ENCODE data around the gene FAM90A1.
"Not testable (repeated sequence)": the region's sequence is repeated elsewhere in the genome, so short reads cannot be mapped to it uniquely, and the experiment has no call there.

The FAM90A1 gene

DNA sequence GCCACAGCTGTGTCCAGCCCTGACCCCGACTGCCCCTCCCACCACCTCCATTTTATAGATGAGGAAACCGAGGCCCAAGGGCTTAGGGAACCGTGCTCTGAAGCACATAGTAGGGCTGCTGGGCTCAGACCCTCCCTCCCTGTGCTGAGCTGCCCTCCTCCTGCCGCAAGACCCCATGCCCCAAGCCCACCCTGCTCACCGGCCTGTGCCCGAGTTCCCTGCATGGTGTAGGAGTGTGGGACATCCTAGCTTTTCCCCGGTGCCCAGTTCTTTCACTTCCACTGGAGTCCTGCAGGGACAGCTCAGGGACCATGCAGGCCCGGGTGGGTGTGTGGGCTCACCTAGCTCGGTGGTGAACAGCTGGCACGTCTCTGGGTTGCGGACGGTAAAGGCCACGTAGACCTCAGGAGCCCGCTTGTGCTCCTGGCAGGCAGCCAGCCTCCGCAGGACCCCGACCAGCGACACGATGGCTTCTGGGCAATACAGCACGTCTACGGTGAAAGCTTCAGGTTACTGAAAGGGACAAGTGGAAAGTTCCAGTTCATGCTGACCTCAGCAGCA is 6.6 kb upstream of the FAM90A1 start:
- DNase-seq (ENCODE audit: low read depth in 2 of 2), result not testable (repeated sequence)

DNA sequence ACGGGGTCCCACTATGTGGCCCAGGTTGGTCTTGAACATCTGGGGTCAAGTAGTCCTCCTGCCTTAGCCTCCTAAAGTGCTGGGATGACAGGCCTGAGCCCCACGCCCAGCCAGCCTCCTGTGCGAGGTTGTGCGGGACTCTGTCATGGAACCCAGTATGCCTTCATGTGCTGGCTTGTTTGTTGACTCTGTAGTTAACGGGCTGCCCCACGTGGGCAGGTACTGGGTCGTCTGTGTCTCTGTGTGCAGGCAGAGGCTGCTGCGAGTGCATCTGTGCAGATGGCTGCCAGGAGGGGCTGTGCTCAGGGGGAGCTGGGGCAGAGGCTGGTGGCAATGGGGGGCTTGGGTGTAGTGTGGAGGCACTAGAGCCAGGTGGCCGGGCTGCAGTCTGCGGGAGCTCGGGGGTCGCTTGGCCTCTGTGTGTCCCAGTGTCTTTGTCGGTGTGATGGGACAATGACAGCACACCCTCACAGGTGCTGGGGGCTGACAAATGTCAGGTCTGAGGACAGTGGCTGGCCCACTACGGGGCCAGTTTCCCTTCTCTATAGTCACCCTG is 6.0 kb upstream of the FAM90A1 start:
- DNase-seq (ENCODE audit: low read depth in 2 of 2), result not testable (repeated sequence)

DNA sequence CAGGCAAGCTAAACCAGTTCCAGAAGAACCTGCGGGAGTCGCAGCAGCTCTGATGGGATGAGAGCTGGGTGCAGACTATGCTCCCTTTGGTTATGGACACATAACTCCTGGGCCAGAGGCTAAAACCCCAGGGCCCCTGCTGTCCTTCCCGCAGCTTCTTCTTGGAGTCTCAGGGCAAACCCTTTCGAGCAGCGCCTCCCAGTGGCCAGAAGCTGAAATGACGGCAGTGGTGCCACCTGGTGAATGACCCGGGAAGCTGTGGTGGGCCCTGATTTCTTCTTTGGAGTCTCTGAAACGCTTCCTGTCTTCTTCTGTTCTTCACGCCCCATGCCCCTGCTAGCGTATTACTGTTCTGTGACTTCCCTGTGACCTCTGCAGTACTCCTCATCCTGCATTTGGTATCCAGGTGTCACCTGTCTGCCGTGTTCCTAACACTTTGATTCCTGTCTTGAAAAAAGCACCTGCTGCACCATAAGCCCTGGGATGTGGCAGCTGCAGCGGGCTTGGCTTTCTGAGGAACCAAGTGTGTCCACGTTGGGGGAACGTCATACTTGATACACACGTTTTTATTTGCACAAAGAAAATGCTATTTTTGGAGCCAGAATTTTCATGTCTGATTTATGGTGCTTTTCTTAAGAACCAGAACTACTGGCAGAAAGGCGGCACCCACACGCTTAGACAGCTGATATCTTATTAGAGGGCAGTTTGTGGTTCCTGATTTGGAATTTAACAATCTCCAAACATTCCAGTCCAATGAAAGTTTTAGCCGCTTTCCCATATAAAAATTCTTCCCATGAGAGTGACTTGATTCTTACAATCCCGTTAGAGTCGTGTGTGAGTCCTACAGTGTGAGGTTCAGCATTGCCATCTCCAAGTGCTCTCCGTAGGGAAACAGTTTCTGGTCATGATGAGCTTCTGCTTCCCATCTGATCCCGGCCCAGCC is 4.5 kb upstream of the FAM90A1 start:
- DNase-seq (ENCODE audit: low read depth in 2 of 2), result peak; percentile 19 to 51

DNA sequence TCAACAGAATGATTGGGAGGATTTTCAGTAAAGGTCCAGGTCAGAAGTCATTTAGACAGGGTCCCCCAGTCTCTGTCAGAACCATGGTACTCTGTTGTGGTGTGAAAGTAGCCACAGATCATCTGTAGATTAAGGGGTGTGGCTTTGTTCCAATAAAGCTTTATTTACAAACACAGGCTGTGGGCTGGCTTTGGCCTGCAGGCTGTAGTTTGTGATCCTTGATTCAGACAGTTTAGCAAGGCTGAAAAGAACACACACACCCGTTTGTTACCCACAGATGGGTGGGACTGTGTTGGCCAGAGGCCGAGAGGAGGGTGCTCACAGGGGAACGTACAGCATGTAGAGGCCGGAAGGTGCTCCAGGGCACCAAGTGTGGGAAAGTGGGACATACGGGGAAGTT is 3.6 kb upstream of the FAM90A1 start:
- DNase-seq (ENCODE audit: low read depth in 2 of 2), result not testable (repeated sequence)

DNA sequence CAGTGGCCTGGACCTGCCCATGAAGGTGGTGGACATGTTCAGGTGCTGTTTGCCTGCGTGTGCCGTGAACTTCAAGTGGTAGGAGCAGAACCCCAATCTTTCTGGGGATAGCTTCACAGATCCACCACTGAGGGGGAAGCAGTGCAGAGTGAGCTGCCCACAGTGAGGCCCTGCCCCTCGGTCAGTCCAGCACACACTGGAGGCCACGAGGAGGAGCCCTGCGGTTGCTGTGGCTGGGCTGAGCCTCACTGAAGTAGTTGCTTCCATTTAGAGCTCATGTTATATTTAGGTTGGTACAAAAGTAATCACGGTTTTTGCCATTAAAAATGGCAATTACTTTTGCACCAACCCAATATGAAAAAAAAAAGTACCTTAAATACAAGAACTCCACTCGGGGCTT is 2.1 kb upstream of the FAM90A1 start:
- DNase-seq (ENCODE audit: low read depth in 2 of 2), result not testable (repeated sequence)

DNA sequence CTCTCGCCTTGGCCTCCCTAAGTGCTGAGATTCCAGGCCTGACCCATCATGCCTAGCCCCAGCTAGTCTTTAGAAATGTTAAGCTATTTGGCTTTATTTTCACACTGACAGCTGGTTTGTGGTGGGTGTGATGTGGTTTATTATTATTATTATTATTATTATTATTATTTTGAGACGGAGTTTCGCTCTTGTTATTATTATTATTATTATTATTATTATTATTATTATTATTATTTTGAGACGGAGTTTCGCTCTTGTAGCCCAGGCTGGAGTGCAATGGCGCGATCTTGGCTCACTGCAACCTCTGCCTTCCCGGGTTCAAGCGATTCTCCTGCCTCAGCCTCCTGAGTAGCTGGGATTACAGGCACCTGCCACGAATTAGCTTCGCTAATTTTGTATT is 1.2 kb upstream of the FAM90A1 start:
- DNase-seq (ENCODE audit: low read depth in 2 of 2), result not testable (repeated sequence)

DNA sequence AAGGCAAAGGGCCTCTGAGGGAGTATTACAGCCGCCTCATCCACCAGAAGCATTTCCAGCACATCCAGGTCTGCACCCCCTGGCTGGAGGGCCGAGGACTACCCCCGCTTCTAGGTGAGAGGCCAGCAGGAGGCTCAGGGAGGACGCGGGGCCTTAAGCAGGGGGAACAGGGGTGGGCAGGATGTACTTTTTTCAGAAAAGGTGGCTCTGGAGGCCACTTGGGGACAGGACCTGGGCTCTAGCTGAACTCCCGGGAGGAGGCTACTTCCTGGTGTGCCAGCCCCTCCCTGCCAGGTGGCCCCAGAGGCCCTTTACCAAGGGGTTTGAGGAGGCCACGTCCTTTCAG is 287 bp upstream of the FAM90A1 start:
- DNase-seq (ENCODE audit: low read depth in 2 of 2), result not testable (repeated sequence)

DNA sequence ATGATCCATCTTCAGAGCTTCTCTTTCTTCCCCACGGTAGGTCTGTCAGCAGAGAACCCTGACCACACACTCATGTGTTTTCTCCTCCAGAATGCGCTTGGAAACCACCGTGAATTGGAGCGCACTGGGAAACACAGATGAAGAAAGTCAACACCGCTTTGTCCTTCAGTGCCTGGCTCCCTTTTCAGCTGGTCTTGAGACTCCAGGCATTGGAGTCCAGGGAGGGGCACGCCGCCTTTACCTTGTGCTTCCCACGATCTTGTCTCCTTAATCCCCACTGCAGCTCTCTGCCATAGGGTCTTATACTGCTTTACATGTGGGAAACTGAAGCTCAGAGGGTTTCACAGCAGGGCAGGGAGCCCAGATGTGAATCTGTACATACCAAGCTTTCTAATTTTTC is 1.1 kb downstream of the FAM90A1 start:
- no peak for DNase-seq (ENCODE audit: low read depth in 2 of 2)

DNA sequence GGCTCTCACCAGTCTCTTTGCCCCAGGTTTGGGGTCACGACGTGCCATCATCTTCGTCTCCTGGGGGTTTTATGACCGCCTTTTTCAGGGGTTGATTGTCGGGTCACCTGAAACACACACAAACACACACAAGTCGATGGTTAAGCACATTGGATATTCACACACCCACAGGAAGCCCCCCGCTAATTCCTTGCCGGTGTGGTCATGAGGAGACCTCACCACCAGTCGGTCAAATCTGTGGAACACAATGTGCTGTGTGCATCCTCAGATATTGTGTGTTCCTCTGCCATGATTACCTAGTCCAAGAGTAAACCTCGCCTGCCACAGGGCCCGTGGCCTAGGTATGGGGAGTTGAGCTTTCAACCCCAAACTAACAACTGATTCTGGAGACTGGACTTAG is 2.6 kb downstream of the FAM90A1 start:
- not testable (repeated sequence) for DNase-seq (ENCODE audit: low read depth in 2 of 2)

DNA sequence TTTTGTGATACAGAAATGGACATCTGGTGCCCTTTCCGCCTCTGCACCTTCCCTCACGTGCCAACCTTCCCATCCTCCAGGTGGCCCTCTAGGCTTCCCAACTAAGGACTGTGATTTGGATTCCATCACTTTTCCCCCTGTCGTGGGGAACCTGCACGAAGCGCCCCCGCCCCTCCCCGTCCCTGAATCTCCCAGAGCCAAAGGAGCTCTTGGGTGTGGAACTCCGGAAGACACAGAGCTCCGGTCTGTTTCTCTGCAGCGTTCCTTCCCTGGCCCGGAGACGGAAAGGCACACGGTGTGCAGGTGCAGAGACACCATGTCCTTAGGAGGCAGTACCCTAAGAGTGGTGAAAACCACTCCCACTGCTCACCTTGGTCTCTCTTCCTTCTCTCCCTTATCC is 3.8 kb downstream of the FAM90A1 start:
- not testable (repeated sequence) for DNase-seq (ENCODE audit: low read depth in 2 of 2)

DNA sequence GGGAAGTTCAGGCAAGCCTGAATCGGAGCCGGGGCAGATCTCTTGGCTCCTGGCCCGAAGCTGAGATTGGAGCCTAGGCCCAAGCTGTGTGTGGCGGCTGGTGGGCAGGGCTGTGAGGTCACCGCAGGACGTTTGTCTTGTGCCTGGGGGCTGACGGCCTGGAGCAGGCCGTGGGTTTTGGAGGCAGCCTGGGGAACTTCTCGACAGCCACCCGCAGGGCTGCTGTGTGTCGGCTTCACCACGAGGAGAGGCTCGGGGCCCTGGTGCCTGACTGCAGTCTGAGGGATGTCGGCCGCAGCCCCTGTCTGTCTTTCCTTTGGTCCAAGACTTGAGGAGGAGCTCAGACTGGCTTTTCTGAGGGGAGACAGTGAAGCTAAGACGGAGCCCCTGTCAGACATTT is 5.1 kb downstream of the FAM90A1 start:
- not testable (repeated sequence) for DNase-seq (ENCODE audit: low read depth in 2 of 2)

DNA sequence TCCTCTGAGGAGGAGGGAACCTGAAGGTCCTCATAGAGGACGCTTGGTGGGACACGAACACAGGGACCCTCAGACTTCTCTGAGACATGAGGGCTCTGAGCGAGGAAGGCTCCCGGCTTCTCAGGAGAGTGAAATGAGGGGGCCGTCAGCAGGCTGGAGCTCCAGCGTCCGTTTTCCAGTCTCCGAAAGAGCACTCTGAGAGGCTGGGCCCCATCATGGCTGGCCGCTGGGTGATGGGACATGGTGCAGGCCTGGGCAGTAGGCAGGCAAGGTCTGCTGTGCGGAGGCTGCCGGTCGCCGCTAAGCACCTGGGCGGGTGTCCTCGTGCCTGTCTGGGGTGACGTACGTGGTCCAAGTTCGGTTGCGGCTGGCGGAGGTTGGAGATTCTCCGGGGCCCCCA is 5.6 kb downstream of the FAM90A1 start:
- DNase-seq (ENCODE audit: low read depth in 2 of 2), result not testable (repeated sequence)

DNA sequence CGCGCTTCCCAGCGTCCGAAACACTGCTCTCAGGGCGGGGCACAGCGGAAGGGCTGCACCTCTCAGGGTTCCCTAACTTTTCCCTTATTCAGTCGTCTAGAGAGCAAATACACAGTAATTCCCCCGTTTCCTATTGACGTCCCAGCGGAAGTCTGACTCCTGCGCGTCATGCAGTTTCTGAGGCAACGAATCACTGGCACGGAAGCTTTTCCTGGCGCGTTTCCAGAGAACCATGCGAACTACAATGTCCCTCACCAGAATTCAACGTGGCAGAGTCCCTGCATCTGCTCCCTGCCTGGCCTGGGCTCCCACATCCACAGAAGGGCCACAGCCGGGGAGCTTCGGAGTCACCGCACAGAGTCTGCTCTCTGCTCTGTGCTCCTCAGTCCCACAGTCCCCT is 6.0 kb downstream of the FAM90A1 start:
- not testable (repeated sequence) for DNase-seq (ENCODE audit: low read depth in 2 of 2)

DNA sequence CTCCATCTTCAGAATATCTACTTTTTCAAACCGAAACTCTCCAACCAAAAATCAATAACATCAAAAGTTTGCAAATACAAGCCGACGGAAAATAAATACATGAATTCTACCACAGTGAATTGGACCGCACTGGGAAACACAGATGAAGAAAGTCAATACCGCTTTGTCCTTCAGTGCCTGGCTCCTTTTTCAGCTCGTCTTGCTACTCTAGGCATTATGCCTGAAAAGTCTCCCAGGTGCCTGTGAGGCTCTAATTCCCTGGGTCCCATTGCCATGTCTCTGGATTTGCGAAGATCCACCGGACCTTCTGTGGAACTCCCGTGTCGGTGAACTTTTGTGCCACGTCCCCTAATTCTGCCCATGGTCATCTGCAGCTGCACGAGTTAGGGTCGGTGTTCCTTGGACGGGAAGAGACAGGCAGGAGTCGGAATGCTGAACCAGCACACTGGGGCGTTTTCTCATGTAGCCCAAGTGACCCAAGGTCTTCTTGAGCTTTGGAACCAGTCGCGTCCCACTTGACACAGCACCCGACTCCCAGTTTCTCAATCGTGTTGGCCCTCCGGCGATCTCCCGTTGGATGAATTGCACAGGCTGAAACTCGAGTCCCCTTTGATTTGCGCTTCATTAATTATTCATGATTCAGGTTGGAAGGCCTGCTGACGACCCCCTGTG is 8.6 kb downstream of the FAM90A1 start:
- not testable (repeated sequence) for DNase-seq (ENCODE audit: low read depth in 2 of 2)

DNA sequence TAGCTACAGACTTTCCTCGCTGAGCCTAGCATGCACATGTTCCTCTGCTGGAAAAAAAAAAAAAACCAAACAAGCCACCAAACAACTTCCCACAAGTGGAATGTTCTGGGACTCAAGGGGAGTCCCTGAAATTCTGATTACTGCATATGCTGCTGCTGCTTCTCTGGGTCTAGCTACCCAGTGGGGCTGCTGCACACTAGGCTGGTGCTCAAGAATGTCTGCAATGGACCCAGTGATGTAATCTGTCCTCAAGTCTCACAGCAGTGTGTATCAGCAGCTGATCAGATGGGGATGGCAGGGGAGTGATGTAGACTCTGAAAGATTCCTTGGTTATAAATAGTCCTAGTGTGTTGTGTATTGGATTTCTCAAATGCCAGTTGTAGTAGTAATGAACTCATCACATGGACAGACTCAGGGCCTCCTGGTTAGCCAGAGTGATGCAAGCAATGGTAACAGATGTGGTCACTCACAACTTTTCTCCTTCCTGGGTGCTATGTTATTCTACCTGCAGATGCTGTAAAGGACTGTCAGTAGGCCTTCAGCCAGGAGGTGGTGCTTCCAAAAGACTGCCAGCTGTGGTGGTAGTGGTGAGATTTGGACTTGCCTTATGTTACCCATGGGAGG is 29.6 kb downstream of the FAM90A1 start:
- not testable (repeated sequence) for DNase-seq (ENCODE audit: low read depth in 2 of 2)

DNA sequence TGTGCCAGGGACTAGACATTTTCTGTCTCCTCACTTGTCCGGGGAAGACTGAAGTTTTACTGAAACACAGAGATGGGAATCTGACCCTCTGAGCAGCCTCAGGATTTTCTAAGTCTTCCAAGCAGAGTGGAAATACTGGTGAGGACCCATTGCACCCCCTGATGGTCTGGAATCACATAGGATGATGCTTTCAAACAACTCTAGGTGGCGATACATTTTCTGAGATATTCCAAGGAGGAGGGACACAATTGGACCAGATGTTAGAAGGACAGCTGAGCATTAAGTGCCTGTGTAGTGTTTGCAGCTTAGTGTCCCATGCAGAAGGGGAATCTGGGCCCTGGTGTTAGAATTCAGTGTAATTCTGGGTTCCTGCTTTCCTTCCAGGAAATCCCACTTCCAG is 39.3 kb downstream of the FAM90A1 start:
- DNase-seq (ENCODE audit: low read depth in 2 of 2), result not testable (repeated sequence)

DNA sequence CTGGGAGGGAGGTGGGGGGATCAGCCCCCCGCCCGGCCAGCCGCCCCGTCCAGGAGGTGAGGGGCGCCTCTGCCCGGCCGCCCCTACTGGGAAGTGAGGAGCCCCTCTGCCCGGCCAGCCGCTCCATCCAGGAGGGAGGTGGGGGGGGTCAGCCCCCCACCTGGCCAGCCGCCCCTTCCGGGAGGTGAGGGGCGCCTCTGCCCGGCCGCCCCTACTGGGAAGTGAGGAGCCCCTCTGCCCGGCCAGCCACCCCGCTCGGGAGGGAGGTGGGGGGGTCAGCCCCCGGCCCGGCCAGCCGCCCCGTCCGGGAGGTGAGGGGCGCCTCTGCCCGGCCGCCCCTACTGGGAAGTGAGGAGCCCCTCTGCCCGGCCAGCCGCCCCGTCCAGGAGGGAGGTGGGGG is 43.2 kb downstream of the FAM90A1 start:
- DNase-seq (ENCODE audit: low read depth in 2 of 2), result not testable (repeated sequence)

DNA sequence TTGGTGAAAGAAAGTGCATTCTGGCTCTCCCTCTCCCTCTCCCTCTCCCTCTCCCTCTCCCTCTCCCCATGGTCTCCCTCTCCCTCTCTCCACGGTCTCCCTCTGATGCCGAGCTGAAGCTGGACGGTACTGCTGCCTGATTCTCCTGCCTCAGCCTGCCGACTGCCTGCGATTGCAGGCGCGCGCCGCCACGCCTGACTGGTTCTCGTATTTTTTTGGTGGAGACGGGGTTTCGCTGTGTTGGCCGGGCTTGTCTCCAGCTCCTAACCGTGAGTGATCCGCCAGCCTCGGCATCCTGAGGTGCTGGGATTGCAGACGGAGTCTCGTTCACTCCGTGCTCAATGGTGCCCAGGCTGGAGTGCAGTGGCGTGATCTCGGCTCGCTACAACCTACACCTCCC is 44.1 kb downstream of the FAM90A1 start:
- not testable (repeated sequence) for DNase-seq (ENCODE audit: low read depth in 2 of 2)

DNA sequence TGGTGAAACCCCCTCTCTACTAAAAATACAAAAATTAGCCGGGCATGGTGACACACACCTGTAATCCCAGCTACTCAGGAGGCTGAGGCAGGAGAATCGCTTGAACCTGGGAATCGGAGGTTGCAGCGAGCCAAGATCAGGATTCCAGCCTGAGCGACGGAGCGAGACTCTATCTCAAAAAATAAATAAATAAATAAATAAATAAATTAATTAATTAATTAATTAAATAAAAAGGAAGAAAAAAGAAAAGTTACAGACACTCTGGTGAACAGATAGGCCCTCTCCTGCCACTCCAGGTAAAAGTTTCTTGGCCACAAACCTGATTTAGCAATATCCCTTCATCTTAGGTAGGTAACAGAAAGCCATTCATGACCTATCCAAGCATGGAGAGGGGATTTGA is 44.5 kb downstream of the FAM90A1 start:
- DNase-seq (ENCODE audit: low read depth in 2 of 2), result not testable (repeated sequence)

DNA sequence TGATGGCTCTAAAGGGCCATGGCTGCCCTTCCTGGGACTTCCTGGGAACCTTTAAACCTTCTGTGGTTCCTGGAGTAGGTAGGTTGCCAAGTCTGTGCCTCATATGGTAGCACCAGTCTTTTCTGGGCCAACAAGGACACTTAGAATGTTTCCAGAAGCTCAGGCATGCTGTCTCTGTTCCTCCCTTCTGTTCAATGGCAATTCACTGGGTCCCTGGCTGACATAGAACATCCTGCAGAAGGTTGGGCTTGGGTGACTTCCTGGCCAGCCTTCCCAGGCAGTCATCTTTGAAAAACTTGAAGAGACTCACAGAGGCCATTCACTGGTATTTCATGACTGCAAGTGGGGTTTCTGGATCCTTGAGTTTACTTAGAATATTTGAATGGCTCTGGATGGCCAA is 46.1 kb downstream of the FAM90A1 start:
- DNase-seq (ENCODE audit: low read depth in 2 of 2), result not testable (repeated sequence)

DNA sequence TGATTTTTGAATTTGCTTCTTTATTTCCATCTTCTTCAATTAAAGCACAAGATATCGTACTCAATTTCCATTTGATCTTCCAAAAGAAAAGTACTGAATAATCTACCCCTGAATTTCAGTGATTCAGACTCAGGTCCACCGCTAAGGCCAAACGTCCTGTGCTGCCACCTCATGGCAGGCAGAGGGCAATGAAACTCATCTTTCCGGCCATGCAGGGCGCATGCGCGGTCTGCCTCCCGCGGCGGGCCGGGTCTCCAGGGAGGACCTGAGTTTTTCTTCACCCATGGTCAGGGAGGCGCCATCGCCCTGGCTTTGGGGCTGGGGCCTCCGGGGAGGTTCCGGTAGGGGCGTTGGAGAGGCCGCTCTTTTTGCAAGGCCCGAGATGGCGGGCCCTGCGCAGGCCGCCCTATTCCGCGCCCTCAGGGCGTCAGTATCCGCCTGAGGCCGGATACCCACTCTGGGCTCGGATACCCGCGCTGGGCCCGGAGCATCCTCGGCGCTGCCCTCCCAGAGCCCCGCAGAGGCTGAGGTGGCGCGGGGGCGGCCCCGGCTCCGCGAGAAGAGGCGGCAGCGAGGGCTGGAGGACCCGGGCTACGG is 47.3 kb downstream of the FAM90A1 start:
- DNase-seq (ENCODE audit: low read depth in 2 of 2), result peak; percentile 13 to 29
